HCT116 (cell line): ENCODE data around the gene CGNL1. TPM values are rescaled to one million over a fixed set of nuclear protein-coding genes. Genes with fewer than 3 reads are reported as not detected.

ENCODE experiments used
- ATAC-seq: fragments of 200-7000 bp; cut with Tn5 transposase; 2 replicates; pipeline ENCODE4 v1.9.1; 2020; ENCODE audit warnings: mild to moderate bottlenecking, moderate library complexity
- BruUV-seq: library from RNA; stranded (reverse); fragments of 400-500 nt; replicated peaks from 2 replicates; lab custom pipeline; 2021; lab: Mats Ljungman, UMichigan
- CTCF ChIA-PET: fragments of 300-600 bp; sonication (Branson Sonifier 250); formaldehyde crosslinking; loops from one replicate; lab custom pipeline; 2021; ENCODE audit warnings: antibody characterized with exemption; lab: Charles Lee
- POLR2A ChIA-PET: fragments of 300-600, 350-600 bp; sonication (Branson Sonifier 250); formaldehyde crosslinking; loops from one replicate; lab custom pipeline; 2021; ENCODE audit warnings: antibody characterized with exemption; lab: Charles Lee
- RAD21 ChIA-PET, 2 experiments: fragments of 300-600 bp; sonication (Branson Sonifier 250); formaldehyde crosslinking; loops; one replicate each; lab custom pipeline; 2023; ENCODE audit warnings: low total read pairs in 2 of 2; ENCODE audit not compliant: uncharacterized antibody in 2 of 2, unreplicated experiment in 2 of 2, low non-redundant PET in 1 of 2; lab: Charles Lee
- DNase-seq: peaks from one replicate; pipeline ENCODE4 v3.0.0-alpha.2; 2010; ENCODE audit warnings: low read depth, low spot score
- H2AFZ ChIP-seq: fragments of 200-600 bp; shearing (Covaris generic), sonication (generic); 2 replicates; pipeline ENCODE4 v1.6.1; 2017; ENCODE audit warnings: low read depth, mixed run types, mixed read lengths, antibody characterized with exemption, low read length; ENCODE audit not compliant: poor library complexity, severe bottlenecking
- H3K27ac ChIP-seq: 2 replicates; pipeline ENCODE4 v1.5.1; 2012; ENCODE audit warnings: low read depth, low read length
- H3K27me3 ChIP-seq: fragments of 200-600 bp; sonication (generic); 2 replicates; pipeline ENCODE4 v1.6.1; 2016; ENCODE audit warnings: mixed run types, low read length, mixed read lengths; ENCODE audit not compliant: insufficient read depth
- H3K36me3 ChIP-seq, 2 experiments: fragments of 200-500 bp in 1 of 2; fragments of 200-600 bp in 1 of 2; sonication (Bioruptor generic) in 1 of 2; sonication (generic) in 1 of 2; 2 replicates each; pipeline versions ENCODE4 v1.5.1 to v1.6.1; 2014 to 2016; ENCODE audit warnings: low read length in 2 of 2, inconsistent platforms in 1 of 2, mixed read lengths in 1 of 2, mixed run types in 1 of 2; ENCODE audit not compliant: insufficient read depth in 2 of 2, control insufficient read depth in 1 of 2
- H3K4me1 ChIP-seq, 2 experiments: fragments of 200-600 bp in 1 of 2; sonication (generic) in 1 of 2; 2 replicates each; pipeline versions ENCODE4 v1.5.1 to v1.6.1; 2012 to 2017; ENCODE audit warnings: low read length in 2 of 2, inconsistent platforms in 1 of 2, mild to moderate bottlenecking in 1 of 2, mixed read lengths in 1 of 2, mixed run types in 1 of 2, moderate library complexity in 1 of 2; ENCODE audit not compliant: insufficient read depth in 2 of 2, control insufficient read depth in 1 of 2
- H3K4me2 ChIP-seq: fragments of 200-600 bp; sonication (generic); 2 replicates; pipeline ENCODE4 v1.6.1; 2017; ENCODE audit warnings: mixed run types, low read length, mixed read lengths
- H3K4me3 ChIP-seq, 2 experiments: fragments of 200-600 bp in 1 of 2; sonication (generic) in 1 of 2; replicated peaks in 1 of 2; 2 replicates each; pipeline ENCODE4 v1.5.1; 2011 to 2016; ENCODE audit warnings: low read length in 2 of 2, control low read depth in 1 of 2, low read depth in 1 of 2, mild to moderate bottlenecking in 1 of 2, mixed read lengths in 1 of 2, mixed run types in 1 of 2
- H3K79me2 ChIP-seq: fragments of 200-600 bp; sonication (generic); 2 replicates; pipeline ENCODE4 v1.6.1; 2017; ENCODE audit warnings: mild to moderate bottlenecking, mixed run types, low read length, moderate library complexity, mixed read lengths; ENCODE audit not compliant: insufficient read depth
- H3K9ac ChIP-seq: fragments of 200-600 bp; sonication (generic); 2 replicates; pipeline ENCODE4 v1.6.1; 2016; ENCODE audit warnings: low read length, mixed read lengths
- H3K9me2 ChIP-seq: fragments of 200-600 bp; sonication (generic), shearing (Covaris generic); 2 replicates; pipeline ENCODE4 v1.6.1; 2017; ENCODE audit warnings: mixed run types, mild to moderate bottlenecking, moderate library complexity; ENCODE audit not compliant: insufficient read depth
- H3K9me3 ChIP-seq, 2 experiments: fragments of 200-500 bp in 1 of 2; fragments of 200-600 bp in 1 of 2; sonication (Bioruptor generic) in 1 of 2; sonication (generic) in 1 of 2; 2 replicates each; pipeline ENCODE4 v1.6.1; 2014 to 2017; ENCODE audit warnings: low read length in 2 of 2, mixed read lengths in 2 of 2, inconsistent platforms in 1 of 2, low read depth in 1 of 2, mild to moderate bottlenecking in 1 of 2, mixed run types in 1 of 2, moderate library complexity in 1 of 2; ENCODE audit not compliant: control insufficient read depth in 1 of 2, insufficient read depth in 1 of 2
- H4K20me1 ChIP-seq: fragments of 200-600 bp; sonication (generic), shearing (Covaris generic); 2 replicates; pipeline ENCODE4 v1.6.1; 2017; ENCODE audit warnings: mixed run types, mild to moderate bottlenecking, moderate library complexity; ENCODE audit not compliant: insufficient read depth
- CBX3 ChIP-seq: IDR thresholded peaks from 2 replicates; pipeline ENCODE4 v1.6.1; 2012; ENCODE audit warnings: low read depth
- CEBPB ChIP-seq: IDR thresholded peaks from 2 replicates; pipeline ENCODE4 v1.6.1; 2012; ENCODE audit warnings: low read depth
- EGR1 ChIP-seq: IDR thresholded peaks from 2 replicates; pipeline ENCODE4 v1.6.1; 2012; ENCODE audit warnings: low read depth
- ELF1 ChIP-seq: IDR thresholded peaks from 2 replicates; pipeline ENCODE4 v1.6.1; 2012; ENCODE audit warnings: low read depth, borderline replicate concordance
- EZH2 ChIP-seq: fragments of 200-600 bp; sonication (generic); IDR thresholded peaks from 2 replicates; pipeline ENCODE4 v1.6.1; 2017; ENCODE audit warnings: antibody characterized with exemption, mixed run types
- EZH2phosphoT487 ChIP-seq: fragments of 200-600 bp; IDR thresholded peaks from 2 replicates; pipeline ENCODE4 v1.6.1; 2018; ENCODE audit warnings: antibody characterized with exemption, borderline replicate concordance
- FOSL1 ChIP-seq: IDR thresholded peaks from 2 replicates; pipeline ENCODE4 v1.6.1; 2012; ENCODE audit warnings: low read depth
- JUND ChIP-seq: IDR thresholded peaks from 2 replicates; pipeline ENCODE4 v1.6.1; 2012
- POLR2AphosphoS5 ChIP-seq: IDR thresholded peaks from 2 replicates; pipeline ENCODE4 v1.6.1; 2011; ENCODE audit warnings: mild to moderate bottlenecking, low read depth, low read length, moderate library complexity
- RAD21 ChIP-seq: IDR thresholded peaks from 2 replicates; pipeline ENCODE4 v1.6.1; 2012; ENCODE audit warnings: low read depth, mild to moderate bottlenecking
- SIN3A ChIP-seq: IDR thresholded peaks from 2 replicates; pipeline ENCODE4 v1.6.1; 2012; ENCODE audit warnings: low read depth
- SP1 ChIP-seq: IDR thresholded peaks from 2 replicates; pipeline ENCODE4 v1.6.1; 2012; ENCODE audit warnings: low read depth
- TCF7L2 ChIP-seq: IDR thresholded peaks from 2 replicates; pipeline ENCODE4 v1.7.0; 2011; ENCODE audit warnings: borderline replicate concordance, inconsistent platforms; ENCODE audit not compliant: insufficient read depth, insufficient read length; ENCODE audit errors: extremely low read depth
- YY1 ChIP-seq: IDR thresholded peaks from 2 replicates; pipeline ENCODE4 v1.6.1; 2011; ENCODE audit warnings: low read length, low read depth, moderate library complexity, mild to moderate bottlenecking; ENCODE audit not compliant: insufficient replicate concordance; ENCODE audit errors: extremely low read depth
- ZFX ChIP-seq: fragments of 450-650 bp; IDR thresholded peaks from 2 replicates; pipeline ENCODE4 v1.6.1; 2017
- ZNF274 ChIP-seq: fragments of 200-500 bp; sonication (Bioruptor generic); IDR thresholded peaks from 2 replicates; pipeline ENCODE4 v1.6.1; 2014; ENCODE audit warnings: mild to moderate bottlenecking, low read depth, low read length, inconsistent platforms
- intact Hi-C: fragments of 100-400 bp; cut with micrococcal nuclease; formaldehyde crosslinking; loops from 2 replicates; pipeline ENCODE4 v1.10.0; 2022
- total RNA-seq: library from RNA; stranded (reverse); gene quantifications from one replicate; pipeline ENCODE4 v1.2.1, GENCODE V29; 2021; ENCODE audit not compliant: unreplicated experiment
- TF ChIP-seq, protein P1 (sequence below): IDR thresholded peaks from 2 replicates; pipeline ENCODE4 v1.6.1; 2012
- TF ChIP-seq, protein P2 (sequence below): IDR thresholded peaks from 2 replicates; pipeline ENCODE4 v1.6.1; 2011; ENCODE audit warnings: mild to moderate bottlenecking, low read length, moderate library complexity; ENCODE audit not compliant: insufficient replicate concordance; ENCODE audit errors: extremely low read depth
- TF ChIP-seq, protein P3 (sequence below): IDR thresholded peaks from 2 replicates; pipeline ENCODE4 v1.6.1; 2012
- TF ChIP-seq, protein P4 (sequence below): IDR thresholded peaks from 2 replicates; pipeline ENCODE4 v1.6.1; 2012; ENCODE audit warnings: low read depth

The CGNL1 gene
- total RNA-seq, 1 experiment from 2014 or later: 2.2 TPM

DNA sequence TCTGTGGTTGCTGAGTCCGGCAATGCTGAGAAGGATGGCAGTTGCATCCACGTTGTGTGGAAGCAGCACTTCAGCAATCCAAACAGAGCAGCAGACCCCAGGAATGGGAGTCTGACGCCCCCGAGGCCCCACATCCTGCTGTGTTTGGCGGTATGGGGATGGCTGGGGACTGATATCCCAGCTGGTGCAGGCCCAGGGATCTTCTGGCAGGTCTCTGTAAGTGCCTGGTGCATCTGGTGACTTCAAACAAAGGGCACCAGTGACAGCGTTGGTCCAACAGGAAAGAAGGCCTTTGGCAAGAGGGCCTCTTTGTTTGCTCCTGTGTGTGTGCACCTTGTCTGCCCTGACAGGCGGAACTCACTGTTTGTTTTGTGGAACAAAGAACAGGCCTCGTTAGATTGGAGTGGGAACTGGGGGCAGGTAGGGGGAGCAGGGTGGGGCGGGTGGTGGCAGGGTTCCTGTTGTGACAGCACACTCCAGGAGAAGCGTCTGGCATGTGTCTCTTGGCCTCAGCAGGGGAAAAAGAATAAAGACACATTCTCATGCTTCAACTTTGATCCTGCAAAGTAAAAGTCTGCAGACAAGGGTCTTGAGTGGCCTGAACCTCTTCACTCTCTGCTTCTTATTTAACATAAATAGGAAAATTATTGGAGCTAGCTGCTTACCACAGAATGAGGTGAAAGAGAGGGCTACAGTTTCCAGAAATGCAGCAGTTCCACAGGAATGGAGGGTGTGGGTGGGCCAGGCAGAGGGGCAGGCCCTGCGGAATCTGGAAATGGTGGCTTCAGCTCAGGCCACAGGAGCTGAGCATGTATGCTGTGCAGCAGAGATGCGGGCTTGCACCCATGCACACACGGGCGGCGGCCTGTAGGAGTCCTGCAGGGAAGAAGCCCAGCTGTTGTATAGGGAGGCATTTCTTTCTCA, 120.9 kb downstream of the CGNL1 start:
- H2AFZ ChIP-seq: no peak overlapping the region
- no peaks in the 10 kb centered on the region; the same call in 1 of the 2 replicates for H3K9me2 ChIP-seq
- no peak overlapping the region for H3K4me2 ChIP-seq
- H4K20me1 ChIP-seq: no peaks in the 10 kb centered on the region
- RAD21 ChIA-PET: no interaction called here
- BruUV-seq: no TSS peak
- H3K4me3 ChIP-seq: no peak overlapping the region
- no peaks in the 10 kb centered on the region for H3K36me3 ChIP-seq
- intact Hi-C loops: no loop called here
- no peaks in the 10 kb centered on the region for H3K9me3 ChIP-seq
- POLR2A ChIA-PET: no interaction called here
- ATAC-seq (peak; percentile 49; the same call in 1 of the 2 replicates), DNase-seq (no peak)
- H3K79me2 ChIP-seq: no peaks in the 10 kb centered on the region
- CTCF ChIA-PET: no interaction called here
- H3K9ac ChIP-seq: no peak overlapping the region
- TF ChIP-seq, protein P1, sequence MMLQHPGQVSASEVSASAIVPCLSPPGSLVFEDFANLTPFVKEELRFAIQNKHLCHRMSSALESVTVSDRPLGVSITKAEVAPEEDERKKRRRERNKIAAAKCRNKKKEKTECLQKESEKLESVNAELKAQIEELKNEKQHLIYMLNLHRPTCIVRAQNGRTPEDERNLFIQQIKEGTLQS: no peak
- no peak for TF ChIP-seq JUND
- no peak for TF ChIP-seq POLR2AphosphoS5
- TF ChIP-seq SIN3A: no peak
- TF ChIP-seq FOSL1: no peak
- no peak for TF ChIP-seq ZFX
- no peak for TF ChIP-seq SP1
- TF ChIP-seq, protein P2, sequence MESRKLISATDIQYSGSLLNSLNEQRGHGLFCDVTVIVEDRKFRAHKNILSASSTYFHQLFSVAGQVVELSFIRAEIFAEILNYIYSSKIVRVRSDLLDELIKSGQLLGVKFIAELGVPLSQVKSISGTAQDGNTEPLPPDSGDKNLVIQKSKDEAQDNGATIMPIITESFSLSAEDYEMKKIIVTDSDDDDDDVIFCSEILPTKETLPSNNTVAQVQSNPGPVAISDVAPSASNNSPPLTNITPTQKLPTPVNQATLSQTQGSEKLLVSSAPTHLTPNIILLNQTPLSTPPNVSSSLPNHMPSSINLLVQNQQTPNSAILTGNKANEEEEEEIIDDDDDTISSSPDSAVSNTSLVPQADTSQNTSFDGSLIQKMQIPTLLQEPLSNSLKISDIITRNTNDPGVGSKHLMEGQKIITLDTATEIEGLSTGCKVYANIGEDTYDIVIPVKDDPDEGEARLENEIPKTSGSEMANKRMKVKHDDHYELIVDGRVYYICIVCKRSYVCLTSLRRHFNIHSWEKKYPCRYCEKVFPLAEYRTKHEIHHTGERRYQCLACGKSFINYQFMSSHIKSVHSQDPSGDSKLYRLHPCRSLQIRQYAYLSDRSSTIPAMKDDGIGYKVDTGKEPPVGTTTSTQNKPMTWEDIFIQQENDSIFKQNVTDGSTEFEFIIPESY: no peak
- TF ChIP-seq EZH2: no peak
- no peak for TF ChIP-seq CBX3
- no peak for TF ChIP-seq TCF7L2
- no peak for TF ChIP-seq YY1
- no peak for TF ChIP-seq ZNF274
- no peak for TF ChIP-seq RAD21
- TF ChIP-seq, protein P3, sequence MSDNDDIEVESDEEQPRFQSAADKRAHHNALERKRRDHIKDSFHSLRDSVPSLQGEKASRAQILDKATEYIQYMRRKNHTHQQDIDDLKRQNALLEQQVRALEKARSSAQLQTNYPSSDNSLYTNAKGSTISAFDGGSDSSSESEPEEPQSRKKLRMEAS: no peak
- no peak for TF ChIP-seq CEBPB
- TF ChIP-seq ELF1: no peak
- TF ChIP-seq EZH2phosphoT487: no peak
- TF ChIP-seq, protein P4, sequence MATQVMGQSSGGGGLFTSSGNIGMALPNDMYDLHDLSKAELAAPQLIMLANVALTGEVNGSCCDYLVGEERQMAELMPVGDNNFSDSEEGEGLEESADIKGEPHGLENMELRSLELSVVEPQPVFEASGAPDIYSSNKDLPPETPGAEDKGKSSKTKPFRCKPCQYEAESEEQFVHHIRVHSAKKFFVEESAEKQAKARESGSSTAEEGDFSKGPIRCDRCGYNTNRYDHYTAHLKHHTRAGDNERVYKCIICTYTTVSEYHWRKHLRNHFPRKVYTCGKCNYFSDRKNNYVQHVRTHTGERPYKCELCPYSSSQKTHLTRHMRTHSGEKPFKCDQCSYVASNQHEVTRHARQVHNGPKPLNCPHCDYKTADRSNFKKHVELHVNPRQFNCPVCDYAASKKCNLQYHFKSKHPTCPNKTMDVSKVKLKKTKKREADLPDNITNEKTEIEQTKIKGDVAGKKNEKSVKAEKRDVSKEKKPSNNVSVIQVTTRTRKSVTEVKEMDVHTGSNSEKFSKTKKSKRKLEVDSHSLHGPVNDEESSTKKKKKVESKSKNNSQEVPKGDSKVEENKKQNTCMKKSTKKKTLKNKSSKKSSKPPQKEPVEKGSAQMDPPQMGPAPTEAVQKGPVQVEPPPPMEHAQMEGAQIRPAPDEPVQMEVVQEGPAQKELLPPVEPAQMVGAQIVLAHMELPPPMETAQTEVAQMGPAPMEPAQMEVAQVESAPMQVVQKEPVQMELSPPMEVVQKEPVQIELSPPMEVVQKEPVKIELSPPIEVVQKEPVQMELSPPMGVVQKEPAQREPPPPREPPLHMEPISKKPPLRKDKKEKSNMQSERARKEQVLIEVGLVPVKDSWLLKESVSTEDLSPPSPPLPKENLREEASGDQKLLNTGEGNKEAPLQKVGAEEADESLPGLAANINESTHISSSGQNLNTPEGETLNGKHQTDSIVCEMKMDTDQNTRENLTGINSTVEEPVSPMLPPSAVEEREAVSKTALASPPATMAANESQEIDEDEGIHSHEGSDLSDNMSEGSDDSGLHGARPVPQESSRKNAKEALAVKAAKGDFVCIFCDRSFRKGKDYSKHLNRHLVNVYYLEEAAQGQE: no peak
- TF ChIP-seq EGR1: no peak
- H3K27ac ChIP-seq: no peak overlapping the region
- peaks cover 3 to 10% of the 10 kb centered on the region in 2 experiments; a peak in 3 of 4 replicates for H3K4me1 ChIP-seq
- H3K27me3 ChIP-seq: no peaks in the 10 kb centered on the region
